ENCODE results near the gene SLC46A2.

DNA sequence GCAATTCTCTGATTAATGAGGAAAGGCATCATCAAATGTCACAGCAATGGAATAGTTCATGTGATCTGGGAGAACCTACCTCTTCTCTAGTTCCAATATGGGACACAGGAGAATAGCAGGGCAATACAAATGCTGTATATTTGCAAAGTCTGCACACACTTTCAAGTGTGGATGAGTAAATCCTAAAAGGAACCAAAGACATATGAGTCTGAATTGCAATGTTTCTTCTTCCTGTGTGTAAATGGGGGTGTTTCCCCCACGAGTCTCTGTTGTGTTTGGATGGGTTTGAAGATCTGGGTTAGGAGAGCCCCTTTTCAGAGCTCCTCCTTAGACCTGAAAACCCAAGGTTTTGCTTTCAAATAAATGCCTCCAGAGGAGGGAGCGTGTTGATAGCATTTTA lies 26.9 kb downstream of the SLC46A2 start:
- TF ChIP-seq, protein P1, sequence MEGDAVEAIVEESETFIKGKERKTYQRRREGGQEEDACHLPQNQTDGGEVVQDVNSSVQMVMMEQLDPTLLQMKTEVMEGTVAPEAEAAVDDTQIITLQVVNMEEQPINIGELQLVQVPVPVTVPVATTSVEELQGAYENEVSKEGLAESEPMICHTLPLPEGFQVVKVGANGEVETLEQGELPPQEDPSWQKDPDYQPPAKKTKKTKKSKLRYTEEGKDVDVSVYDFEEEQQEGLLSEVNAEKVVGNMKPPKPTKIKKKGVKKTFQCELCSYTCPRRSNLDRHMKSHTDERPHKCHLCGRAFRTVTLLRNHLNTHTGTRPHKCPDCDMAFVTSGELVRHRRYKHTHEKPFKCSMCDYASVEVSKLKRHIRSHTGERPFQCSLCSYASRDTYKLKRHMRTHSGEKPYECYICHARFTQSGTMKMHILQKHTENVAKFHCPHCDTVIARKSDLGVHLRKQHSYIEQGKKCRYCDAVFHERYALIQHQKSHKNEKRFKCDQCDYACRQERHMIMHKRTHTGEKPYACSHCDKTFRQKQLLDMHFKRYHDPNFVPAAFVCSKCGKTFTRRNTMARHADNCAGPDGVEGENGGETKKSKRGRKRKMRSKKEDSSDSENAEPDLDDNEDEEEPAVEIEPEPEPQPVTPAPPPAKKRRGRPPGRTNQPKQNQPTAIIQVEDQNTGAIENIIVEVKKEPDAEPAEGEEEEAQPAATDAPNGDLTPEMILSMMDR (IDR thresholded peaks at IDR 0.05): no peak
- TF ChIP-seq POLR2A (IDR thresholded peaks at IDR 0.05): no peak

Data from Peyer's patch (tissue), 4 donors.